Measurements from ENCODE around the gene NYNRIN.
"Not testable (repeated sequence)": the region's sequence is repeated elsewhere in the genome, so short reads cannot be mapped to it uniquely, and the experiment has no call there.

NYNRIN gene

DNA sequence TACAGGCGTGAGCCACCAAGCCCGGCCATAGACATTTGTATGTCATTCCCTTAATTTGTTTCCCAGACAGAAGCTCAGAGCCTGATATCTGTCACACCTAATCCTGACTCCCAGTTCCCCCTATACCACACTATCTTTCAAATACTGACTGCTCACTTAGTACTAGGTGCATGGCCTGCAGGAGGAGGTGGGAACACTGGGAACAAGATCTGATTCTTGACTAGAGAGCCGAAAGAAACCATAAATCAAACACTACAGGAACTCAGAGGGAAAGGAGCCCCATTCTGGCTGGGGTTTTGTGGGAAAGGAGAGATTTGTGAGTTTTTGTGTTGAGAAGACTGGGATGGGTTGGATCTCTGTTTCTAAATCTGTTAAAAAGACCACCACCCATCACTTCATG lies 35.9 kb downstream of the NYNRIN start:
- DNase-seq: no peak

DNA sequence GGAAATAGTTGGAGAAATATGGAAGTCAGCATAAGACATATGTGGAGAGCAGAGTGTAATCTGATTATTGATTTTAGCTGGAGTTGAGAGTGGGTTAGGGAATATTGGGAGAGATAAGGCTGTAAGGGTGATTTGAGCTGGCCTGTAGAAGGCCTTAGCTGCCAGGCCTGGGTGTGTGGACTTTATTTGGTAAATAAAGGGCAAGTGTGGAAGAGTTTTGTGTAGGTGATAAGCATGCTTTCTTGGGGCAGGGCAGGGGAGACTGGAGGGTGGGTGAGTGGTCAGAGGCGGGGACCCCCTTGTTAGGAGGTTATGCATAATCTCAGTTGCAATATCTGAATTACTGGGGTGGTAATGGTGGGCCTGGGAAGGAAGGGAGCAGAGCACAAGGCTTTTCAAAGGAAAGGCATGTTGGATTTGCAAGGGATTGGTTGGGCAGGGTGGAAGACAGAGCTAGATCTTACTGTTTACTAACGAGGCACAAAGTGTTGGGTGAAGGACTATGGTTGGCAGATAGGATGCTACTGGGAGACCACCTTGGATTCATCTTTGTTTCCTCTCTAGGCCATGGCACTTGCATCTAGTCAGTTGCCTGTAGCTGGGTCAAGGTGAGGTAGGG lies 36.5 kb downstream of the NYNRIN start:
- no peak for DNase-seq

- no peak for DNase-seq
Measured at GRCh38 chr14:24435998-24436354, 37.2 kb downstream of the NYNRIN start.

DNA sequence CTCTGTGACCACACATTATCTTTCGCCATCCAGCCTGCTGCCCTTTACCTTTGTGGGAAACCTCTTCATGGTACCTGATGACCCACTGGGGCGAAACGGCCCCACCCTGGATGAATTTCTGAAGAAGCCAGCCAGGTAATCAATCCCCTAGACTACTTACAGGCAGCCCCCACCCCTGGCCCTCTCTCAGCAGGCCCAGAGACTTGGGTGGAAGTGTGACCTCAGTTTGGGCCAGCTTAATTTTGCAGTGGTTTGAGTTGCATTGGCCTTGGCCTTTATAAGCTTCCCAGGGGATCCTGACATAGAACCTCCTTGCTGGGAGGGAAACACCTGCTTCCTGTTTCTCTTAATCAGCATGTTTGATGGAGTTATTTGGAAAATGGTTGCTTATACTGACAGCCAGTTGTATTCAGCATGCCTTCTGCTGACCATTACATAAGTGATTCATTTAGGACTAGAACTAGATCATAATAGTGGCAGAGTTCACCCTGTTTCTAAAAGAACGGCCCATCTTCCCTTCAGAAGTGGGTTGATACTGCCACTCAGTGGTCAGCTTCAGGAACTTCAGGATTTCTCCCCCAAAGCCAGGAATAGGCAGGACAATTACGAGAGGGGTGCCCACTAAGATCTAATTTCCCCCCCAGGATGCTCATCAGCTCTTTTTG lies 37.7 kb downstream of the NYNRIN start:
- DNase-seq: no peak

DNA sequence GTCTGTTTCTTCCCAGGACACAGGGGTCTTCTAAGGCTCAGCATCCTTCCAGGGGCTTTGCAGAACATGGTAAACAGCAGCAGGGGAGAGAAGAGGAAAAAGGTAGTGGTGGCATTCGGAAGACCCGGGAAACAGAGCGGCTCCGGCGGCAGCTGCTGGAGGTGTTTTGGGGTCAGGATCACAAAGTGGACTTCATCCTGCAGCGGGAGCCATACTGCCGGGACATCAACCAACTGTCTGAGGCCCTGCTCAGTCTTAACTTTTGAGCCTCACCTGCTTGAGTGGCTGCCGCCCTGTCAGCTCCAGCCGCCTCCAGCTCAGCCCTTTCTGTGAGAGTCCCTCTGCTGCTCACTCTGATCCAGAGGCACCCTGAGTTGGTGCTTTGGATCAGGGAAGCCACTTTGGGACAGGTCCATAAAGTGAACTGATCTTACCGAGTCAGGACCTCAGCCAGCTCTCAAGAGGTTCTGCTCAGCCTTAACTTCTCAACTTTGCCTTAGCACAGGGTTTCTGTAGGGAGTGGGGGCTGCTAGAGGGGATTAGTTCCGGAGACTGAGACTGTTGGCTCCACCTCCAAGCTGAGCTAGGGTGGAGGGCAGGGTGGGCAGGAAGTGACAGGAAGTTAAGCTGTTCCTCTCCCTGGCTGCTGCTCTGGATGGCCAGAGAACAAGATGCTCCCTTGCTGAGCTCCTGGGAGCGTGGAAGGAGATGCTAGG lies 38.4 kb downstream of the NYNRIN start:
- DNase-seq: no peak

DNA sequence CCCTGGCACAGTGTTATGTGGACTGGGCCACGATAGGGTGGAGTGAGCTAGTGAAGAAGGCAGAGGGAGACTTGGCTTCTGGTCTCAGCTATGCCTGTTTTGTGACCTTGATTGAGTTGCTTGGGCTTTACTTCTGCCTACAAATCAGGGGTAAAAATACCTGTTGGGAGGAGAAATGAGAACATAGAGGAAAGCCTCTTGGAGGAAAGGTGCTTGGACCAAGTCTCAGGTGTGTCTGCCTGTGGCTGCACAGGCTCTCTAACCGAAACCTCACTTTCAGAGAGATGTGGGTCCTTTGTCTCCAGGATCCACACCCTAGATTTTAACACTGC lies 38.9 kb downstream of the NYNRIN start:
- DNase-seq: no peak

DNA sequence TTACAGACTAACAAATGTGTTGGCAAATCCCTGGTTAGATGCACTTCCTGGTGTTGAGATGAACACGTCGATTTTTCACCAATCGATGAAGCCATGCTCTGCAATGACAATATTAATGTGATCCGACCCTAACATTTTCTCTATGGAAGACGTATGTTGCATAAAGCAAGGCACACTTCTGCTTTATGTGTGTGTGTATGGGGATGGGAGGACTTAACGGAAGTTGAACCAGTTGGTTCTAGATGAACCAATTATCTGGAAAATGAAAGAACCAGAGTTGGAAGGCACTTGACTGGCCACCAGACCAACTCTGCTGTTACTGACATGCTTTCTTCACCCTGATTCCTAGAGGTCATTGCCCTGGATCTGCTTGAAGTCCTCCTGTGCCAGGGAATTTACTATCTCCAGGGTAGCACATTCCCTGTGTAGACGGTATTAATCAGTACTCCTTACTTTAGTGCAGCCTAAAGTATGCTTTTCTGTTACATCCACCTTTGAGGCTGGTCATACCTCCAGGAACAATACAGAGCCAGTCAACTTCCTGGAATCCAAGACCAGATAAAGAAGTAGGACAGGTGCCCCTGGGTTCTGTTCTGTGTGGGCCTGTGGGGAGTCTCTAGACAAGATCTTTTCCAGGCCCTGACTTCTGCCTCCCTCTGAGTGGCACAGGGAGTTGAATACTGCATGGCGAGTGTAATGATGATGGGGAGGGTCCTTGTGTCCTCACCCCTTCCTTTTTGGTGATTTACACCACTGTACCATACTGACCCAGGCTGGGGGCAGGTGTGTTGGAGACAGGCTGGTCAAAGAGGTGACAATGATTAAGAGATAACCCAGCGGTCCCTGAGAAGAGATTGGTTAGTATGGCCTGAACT lies 39.7 kb downstream of the NYNRIN start:
- DNase-seq: no peak

DNA sequence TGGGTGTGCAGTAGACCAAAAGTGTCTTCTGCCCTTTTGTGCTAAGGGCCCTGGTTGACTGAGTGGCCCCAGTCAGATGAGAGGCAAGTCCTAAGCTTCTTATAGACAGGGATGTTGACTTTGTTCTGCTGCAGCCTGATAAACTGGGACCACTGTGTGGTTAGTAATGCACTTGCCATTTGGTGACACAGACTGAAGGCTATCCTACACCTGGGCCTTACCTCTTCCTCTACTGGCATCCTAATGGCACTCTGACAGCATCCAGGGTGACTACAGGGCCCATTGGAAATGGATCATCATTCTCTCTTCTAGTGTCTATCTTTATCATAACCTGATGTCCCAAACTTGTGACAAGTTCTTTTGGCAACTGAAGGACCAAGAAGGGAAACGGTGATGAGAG lies 40.5 kb downstream of the NYNRIN start:
- no peak for DNase-seq

DNA sequence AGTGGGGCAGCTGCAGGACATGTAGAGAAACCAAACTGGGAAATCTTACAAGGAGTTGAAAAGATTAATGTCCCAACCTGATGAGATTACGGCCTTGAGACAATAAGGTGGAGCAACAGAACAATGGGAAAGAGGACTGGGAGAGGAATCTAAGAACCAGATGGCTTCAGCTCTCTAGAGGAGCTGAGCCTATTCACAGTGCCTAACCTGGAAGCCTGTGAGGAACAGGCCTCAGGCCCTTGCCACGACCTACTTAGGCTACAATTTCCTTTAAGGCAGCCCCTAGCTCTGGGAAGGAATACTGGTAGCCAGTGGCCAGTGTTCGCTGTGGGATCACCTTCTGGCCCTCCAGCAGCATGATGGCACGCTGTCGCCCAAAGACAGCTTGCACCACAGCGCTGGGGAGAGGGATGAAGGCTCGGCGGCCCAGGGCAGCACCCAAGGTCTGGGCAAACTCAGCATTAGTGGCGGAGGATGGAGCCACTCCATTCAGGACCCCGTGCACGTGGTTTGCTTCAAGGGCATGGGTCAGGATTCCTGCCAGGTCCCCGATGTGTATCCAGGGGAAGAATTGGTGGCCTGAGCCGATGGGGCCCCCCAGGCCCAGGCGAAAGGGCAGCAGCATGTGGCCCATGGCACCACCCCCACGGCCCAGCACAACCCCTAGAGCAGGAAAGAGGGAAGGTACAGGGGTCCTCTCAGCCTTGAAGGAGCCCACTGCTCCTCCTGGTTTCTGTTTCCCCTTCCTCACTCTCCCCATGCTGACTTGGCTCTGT lies 41.2 kb downstream of the NYNRIN start:
- DNase-seq: no peak

DNA sequence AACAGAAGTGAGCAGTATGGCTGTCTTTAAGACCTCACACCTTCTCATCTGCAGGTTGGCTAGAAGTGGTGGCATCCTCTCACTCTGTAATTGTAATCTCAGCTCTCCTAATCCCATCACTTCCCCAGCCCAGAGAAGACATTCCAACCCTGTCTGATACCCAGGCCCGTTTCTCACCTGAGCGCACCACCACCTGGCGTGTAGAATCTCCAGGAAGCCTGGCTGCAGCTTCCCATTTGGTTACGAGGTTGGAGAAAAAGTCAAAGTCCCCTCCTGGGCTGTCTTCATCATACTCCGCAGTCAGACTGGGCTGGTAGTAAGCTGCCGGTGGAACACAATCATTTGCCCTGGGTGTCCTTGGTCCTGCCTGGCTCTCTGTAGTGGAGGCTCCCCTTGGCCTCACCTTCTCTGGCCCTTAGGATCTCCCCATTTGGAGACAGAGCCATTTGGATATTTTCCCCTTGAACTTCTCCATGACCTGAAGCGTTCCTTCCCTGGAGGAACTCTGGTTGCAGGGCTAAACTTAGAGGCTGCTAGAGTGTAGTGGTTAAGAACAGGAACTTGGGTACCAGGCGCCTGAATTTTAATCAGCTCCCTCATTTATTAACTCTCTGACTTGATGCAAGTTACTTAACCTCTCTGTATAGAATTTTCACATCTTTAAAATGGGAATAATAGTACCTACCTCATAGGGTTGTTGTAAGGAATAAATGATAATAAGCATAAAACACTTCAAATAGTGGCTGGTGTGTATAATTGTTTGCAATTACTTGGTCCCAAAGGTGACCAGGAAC lies 42.0 kb downstream of the NYNRIN start:
- DNase-seq: no peak

- DNase-seq: no peak
Measured at GRCh38 chr14:24441485-24441884, 42.7 kb downstream of the NYNRIN start.

- no peak for DNase-seq
Measured at GRCh38 chr14:24441904-24442239, 43.1 kb downstream of the NYNRIN start.

DNA sequence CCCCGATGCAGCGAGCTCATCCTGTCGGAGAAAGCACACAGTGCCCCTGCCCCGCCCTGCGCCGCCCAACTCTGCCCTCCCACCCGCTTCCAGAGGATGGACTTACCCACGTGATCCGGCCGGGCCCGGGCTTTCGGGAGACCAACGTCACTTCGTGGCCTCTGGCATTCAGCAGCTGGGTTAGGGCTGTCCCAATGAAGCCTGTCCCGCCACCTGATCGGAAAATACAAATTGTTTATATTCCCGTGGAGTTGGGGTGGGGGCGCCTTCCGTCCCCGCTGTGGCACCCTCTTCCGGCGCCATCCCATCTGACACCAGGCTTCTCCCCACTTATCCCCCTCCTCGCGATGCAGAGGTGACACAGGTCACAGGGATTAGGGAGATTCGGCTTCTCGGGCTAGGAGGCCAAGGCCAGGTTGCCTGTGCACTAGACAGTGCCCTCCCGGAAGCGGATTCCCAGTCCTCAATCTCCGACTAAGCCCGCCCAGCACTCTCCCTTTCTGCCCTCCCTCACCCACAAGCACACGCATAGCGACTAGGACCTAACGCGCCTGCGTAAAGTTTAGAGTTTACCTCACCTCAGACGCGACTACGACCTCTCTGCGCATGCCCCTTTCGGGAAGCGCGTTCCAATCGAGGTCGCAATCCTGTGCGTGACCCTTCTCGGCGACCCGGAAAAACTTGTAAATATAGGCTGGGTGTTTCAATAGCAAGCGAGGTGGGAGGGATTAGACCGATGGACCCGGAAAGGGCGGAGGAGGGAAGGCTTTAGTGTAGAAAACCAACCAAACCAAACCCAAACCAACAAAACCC lies 43.6 kb downstream of the NYNRIN start, which contains the start of gene SDR39U1:
SDR39U1 (minus strand) TSS at position 537 of the 813 bp plus-strand sequence; CDS start at position 530, 7 bp downstream.
- peak; percentile 92 for DNase-seq

- no peak for DNase-seq
Measured at GRCh38 chr14:24443053-24443665, 44.4 kb downstream of the NYNRIN start.

- not testable (repeated sequence) for DNase-seq
Measured at GRCh38 chr14:24450828-24451227, 52.0 kb downstream of the NYNRIN start.

DNA sequence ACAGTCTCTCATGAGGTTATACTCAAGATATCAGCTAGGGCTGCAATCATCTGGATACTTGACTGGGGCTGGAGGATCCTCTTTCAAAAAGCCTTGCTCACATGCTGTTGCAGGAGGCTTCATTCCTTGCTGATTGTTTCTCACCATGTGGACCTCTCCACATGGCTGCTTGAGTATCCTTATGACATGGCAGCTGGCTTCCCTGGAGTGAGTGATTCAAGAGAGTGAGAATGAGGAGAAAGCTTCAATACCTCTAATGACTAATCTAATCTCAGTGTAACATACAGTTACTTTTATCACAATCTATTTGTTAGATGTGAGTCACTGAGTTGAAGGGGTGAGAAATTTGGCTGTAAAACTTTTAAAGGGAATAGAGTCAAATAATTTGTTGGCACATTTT lies 58.2 kb downstream of the NYNRIN start:
- no peak for DNase-seq

DNA sequence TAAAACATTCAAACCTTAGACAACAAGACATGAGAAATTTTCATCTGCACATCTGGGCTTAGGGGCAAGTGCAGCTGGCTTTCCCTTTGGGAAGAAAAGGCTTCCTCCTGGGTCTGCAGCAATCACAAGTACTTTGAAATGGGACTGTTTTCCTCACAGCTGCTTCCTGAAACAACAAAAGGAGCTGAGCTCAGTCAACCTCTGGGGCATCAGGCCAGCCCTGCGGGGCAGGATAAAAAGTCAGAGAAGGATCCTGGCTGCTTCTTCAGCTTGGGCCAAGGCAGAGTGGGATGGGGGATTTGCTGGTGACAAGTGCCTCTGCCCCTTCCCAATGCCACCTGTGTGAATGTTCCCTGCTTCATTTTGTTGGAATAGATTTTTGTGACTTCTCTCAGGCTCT lies 59.9 kb downstream of the NYNRIN start:
- no peak for DNase-seq

GRCh38 chr14:24459331-24459730 lies 60.5 kb downstream of the NYNRIN start:
- DNase-seq: no peak

DNA sequence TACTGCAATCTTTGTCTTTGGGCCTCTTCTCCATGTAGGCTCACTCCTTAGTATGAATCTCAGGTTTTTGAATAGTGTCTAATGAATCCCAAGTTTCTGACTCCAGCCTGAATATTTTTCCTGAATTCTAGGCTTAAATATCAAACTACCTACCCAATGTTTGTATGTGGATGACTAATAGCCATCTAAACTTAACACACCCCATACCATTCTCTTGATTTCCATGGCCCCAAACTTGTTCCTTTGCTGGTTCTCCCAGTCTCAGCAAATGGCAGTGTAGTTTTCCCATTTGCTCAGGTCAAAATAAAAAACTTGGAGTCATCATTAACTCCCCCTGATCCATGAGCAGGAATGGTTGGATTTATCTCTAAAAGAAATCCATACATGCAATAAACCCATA lies 62.5 kb downstream of the NYNRIN start:
- DNase-seq: no peak

Data from activated CD8-positive, alpha-beta memory T cell treated with anti-CD3 and anti-CD28 coated beads, Interleukin-2, amount 50 U/mL, for 48 hours (primary cell).